ENCODE measurements around the gene HSPA14. TPM values are rescaled to one million over a fixed set of nuclear protein-coding genes. Genes with fewer than 3 reads are reported as not detected.
"Not testable (repeated sequence)": the region's sequence is repeated elsewhere in the genome, so short reads cannot be mapped to it uniquely, and the experiment has no call there.

The HSPA14 gene, protein sequence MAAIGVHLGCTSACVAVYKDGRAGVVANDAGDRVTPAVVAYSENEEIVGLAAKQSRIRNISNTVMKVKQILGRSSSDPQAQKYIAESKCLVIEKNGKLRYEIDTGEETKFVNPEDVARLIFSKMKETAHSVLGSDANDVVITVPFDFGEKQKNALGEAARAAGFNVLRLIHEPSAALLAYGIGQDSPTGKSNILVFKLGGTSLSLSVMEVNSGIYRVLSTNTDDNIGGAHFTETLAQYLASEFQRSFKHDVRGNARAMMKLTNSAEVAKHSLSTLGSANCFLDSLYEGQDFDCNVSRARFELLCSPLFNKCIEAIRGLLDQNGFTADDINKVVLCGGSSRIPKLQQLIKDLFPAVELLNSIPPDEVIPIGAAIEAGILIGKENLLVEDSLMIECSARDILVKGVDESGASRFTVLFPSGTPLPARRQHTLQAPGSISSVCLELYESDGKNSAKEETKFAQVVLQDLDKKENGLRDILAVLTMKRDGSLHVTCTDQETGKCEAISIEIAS
- 10 to 100 TPM; 45.9 to 50.5 TPM for total RNA-seq

DNA sequence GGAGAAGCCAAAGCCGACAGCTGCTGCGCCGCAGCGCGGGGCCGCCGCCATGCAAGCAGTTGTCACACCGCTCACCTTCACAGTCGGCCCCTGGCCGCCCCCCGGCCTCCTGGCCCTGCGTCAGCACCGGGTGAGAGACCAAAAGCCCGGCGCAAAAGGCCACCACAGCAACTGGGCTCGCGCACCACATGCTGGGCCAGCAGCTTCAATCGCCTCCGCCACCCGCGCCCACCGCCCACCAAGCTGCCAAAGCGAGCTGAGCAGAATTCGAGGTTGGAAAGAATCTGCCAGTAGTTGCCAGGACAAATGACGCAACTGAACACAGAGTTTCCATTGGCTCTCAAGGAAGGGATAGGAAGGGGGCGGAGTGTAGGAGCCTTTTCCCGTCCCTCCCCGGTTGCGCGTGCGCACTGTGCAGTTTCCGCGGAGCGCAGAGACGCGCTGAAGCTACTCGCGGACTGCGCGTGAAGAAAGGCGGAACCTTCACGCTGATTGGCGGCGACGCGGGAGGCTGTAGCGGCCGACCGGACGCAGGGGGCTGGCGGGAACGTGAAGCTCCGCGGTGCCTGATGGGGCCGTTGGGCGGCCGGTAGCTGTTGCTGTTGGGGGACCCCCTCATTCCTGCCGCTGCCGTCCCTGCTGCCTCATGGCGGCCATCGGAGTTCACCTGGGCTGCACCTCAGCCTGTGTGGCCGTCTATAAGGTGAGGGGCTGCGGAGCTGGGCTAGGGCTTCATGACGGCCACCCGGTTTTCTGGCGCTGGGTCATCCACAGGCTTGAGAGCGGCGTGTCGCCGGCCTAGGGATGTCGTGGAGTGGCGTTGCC, at the start of gene HSPA14, which contains the start of the genes CDNF and MSANTD7:
Gene HSPA14 (plus strand): TSS at position 550 of the 825 bp plus-strand sequence. CDS start 97 bp downstream, at position 647.
Gene CDNF (minus strand): TSS at position 281 of the 825 bp plus-strand sequence. CDS start 91 bp downstream, at position 190.
Gene MSANTD7 (plus strand): TSS at position 550 of the 825 bp plus-strand sequence. CDS start 3,979 bp downstream, outside the sequence.
- Mint-ChIP-seq H3K4me1 (peaks cover 17% of the 10 kb centered on the region), H3K9me3 (no peaks in the 10 kb centered on the region), H3K4me3 (peak within 1 kb of the TSS; percentile 91), H3K36me3 (peaks cover 15% of the 10 kb centered on the region), H3K27ac (peak within 1 kb of the TSS; percentile 97), H3K27me3 (no peaks in the 10 kb centered on the region)
- peak; percentile 99 for DNase-seq

DNA sequence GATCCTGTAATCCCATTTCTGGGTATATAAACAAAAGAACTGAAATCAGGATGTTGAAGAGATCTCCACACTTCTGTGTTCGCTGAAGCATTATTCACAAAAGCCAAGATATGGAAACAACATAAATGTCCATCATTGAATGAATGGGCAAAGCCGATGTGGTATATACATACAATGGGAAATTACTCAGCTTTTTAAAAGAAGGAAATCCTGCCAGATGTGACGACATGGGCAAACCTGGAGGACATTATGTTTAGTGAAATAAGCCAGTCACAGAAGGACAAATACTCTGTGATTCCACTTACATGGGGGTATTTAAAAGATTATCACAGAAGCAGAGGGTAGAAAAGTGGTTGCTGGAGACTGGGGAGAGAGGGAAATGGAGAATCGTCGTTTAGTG, 39.5 kb upstream of the HSPA14 start:
- Mint-ChIP-seq H3K36me3 (no peaks in the 10 kb centered on the region), H3K4me1 (no peaks in the 10 kb centered on the region), H3K27ac (no peak overlapping the region), H3K9me3 (no peaks in the 10 kb centered on the region), H3K27me3 (no peaks in the 10 kb centered on the region), H3K4me3 (no peak overlapping the region)
- DNase-seq = no peak

- DNase-seq = no peak
- Mint-ChIP-seq H3K4me1 (no peaks in the 10 kb centered on the region), H3K27me3 (no peaks in the 10 kb centered on the region), H3K27ac (no peak overlapping the region), H3K36me3 (no peaks in the 10 kb centered on the region), H3K9me3 (no peaks in the 10 kb centered on the region), H3K4me3 (no peak overlapping the region)
Measured at GRCh38 chr10:14800397-14800796, 37.7 kb upstream of the HSPA14 start.

GRCh38 chr10:14801723-14802122, 36.4 kb upstream of the HSPA14 start:
- H3K4me3 Mint-ChIP-seq = no peak overlapping the region
- no peak overlapping the region for H3K27ac Mint-ChIP-seq
- no peaks in the 10 kb centered on the region for H3K9me3 Mint-ChIP-seq
- no peaks in the 10 kb centered on the region for H3K27me3 Mint-ChIP-seq
- H3K4me1 Mint-ChIP-seq = no peaks in the 10 kb centered on the region
- no peaks in the 10 kb centered on the region for H3K36me3 Mint-ChIP-seq
- no peak for DNase-seq

DNA sequence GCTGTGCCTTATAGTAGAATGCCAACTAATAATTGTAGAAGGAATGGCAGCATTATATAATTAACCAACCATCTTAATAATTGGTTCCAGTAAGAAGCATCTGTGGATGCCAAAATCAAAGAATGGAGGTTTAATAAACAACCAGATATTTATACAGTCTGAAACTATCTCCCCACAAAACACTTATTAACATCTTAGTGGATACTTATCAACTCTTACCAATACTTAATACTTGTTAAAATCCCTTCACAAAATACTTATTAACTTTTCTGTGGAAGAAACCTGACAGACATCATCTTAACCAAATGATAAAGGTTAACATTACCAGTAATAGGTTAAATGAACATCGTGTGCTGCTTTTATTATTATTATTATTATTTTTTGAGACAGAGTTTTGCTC, 34.3 kb upstream of the HSPA14 start:
- H3K36me3 Mint-ChIP-seq = no peaks in the 10 kb centered on the region
- H3K9me3 Mint-ChIP-seq = no peaks in the 10 kb centered on the region
- DNase-seq = no peak
- H3K27me3 Mint-ChIP-seq = no peaks in the 10 kb centered on the region
- no peaks in the 10 kb centered on the region for H3K4me1 Mint-ChIP-seq
- no peak overlapping the region for H3K4me3 Mint-ChIP-seq
- H3K27ac Mint-ChIP-seq = no peak overlapping the region

GRCh38 chr10:14806318-14806717, 31.8 kb upstream of the HSPA14 start:
- peaks cover 5% of the 10 kb centered on the region for H3K4me1 Mint-ChIP-seq
- no peaks in the 10 kb centered on the region for H3K9me3 Mint-ChIP-seq
- no peaks in the 10 kb centered on the region for H3K27me3 Mint-ChIP-seq
- no peak overlapping the region for H3K4me3 Mint-ChIP-seq
- no peak for DNase-seq
- no peaks in the 10 kb centered on the region for H3K36me3 Mint-ChIP-seq
- H3K27ac Mint-ChIP-seq = no peak overlapping the region

DNA sequence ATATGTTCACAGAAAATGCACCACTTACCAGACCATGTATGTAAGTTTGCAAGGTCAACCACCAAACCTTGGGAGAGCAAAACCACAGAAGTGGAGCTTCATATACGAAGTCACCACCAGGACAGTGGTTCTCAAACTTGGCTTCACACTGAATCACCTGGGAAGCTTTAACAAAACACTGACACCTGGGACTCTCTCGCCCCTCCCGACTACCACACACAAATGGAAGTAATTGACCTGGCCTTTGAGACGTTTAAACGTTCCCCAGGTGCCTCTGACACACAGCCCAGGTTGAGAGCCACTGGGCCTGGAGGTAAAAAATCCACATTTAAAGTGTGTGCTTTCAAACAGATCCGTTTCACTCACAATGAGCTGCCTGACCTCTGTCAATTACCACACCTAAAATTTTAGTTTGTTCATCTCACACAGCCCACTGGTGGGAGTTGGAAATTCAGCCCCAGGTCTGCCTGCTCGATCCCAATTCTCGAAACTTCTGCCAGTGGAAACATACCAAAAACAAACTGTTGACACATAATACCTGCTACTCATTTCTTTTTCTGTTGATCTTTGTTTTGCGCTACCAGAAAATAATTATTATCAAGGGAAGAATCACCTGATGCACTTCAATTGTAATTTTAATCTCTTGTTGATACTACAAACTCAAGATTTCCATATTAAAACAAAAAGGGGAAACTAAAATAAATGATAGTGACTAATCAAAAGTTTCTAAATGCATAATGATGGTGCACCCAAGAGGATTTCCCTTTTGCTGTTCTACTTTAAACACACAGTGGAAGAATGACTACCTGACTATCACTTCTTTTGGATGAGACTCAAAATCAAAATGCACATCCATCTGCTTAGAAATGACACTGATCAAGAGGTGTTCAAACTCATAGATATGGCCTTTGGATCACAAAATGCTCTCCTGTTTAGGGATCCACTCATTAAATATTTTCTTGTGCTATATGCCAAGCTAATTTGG, 26.8 kb upstream of the HSPA14 start:
- H3K9me3 Mint-ChIP-seq = no peaks in the 10 kb centered on the region
- no peak overlapping the region for H3K4me3 Mint-ChIP-seq
- peaks cover 24% of the 10 kb centered on the region for H3K4me1 Mint-ChIP-seq
- no peak for DNase-seq
- peak overlapping the region; percentile 3 for H3K27ac Mint-ChIP-seq
- H3K36me3 Mint-ChIP-seq = no peaks in the 10 kb centered on the region
- no peaks in the 10 kb centered on the region for H3K27me3 Mint-ChIP-seq

DNA sequence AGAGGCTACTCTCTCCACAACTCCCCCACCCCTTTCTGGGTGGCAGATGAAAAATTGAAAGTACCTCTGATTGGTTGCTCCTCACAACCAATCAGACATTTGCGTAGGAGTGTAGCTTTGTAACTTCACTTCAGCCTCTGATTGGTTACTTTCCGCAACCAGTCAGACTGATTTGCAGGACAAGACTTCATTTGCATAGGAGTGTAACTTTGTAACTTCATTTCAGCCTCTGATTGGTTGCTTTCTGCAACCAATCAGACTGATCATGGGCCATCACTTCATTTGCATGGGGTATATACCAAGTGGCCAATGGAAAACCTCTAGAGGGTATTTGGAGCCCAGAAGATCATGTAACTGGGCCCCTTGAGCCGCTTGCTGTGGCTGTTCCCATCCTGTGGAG, 25.8 kb upstream of the HSPA14 start:
- Mint-ChIP-seq H3K27ac (no peak overlapping the region), H3K27me3 (no peaks in the 10 kb centered on the region), H3K4me1 (peaks cover 24% of the 10 kb centered on the region), H3K9me3 (no peaks in the 10 kb centered on the region), H3K36me3 (no peaks in the 10 kb centered on the region), H3K4me3 (no peak overlapping the region)
- no peak for DNase-seq

- Mint-ChIP-seq H3K4me1 (peaks cover 24% of the 10 kb centered on the region), H3K9me3 (no peaks in the 10 kb centered on the region), H3K36me3 (no peaks in the 10 kb centered on the region), H3K27me3 (no peaks in the 10 kb centered on the region), H3K4me3 (no peak overlapping the region), H3K27ac (no peak overlapping the region)
- no peak for DNase-seq
Measured at GRCh38 chr10:14815681-14816080, 22.4 kb upstream of the HSPA14 start.

DNA sequence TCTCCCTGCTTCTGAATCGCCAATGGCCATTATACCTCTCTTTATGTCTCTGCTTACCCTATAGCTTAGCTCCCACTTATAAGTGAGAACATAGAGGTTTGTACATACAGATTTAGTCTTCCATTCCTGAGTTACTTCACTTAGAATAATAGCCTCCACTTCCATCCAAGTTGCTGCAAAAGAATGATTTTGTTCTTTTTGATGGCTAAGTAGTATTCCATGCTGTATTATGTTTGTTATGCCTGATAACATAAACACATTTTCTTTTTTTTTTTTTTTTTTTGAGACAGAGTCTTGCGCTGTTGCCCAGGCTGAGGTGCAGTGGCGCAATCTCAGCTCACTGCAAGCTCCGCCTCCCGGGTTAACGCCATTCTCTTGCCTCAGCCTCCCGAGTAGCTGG, 21.4 kb upstream of the HSPA14 start:
- H3K4me1 Mint-ChIP-seq = peaks cover 18% of the 10 kb centered on the region
- not testable (repeated sequence) for DNase-seq, H3K4me3 Mint-ChIP-seq, H3K36me3 Mint-ChIP-seq, H3K27me3 Mint-ChIP-seq, H3K27ac Mint-ChIP-seq, H3K9me3 Mint-ChIP-seq

DNA sequence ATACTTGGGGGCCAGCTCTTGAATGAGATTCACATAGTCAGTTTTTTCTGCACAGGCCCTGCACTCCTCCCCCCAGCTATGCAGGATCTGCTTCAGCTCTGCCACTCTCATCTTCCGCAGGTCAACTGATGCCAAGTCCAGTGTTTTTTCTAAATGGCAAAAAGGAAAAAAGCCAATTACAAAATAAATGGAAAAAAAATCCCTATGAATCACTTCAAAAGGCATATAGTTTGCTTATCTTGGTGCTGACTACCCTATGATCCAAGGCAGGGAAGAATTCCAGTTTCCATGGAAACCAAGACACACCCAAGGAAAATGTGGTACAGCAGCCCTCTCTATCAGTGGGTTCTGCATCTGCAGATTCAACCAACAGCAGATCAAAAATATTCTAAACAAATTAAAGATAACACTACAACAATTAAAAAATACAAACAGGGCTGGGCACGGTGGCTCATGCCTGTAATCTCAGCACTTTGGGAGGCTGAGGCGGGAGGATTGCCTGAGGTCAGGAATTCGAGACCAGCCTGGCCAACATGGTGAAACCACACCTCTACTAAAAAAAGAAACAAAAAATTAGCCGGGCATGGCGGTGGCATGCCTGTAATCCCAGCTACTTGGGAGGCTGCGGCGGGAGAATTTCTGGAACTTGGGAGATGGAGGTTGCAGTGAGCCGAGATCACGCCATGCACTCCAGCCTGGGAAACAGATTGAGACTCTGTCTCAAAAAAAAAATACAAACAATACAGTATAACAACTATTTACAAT, 17.9 kb upstream of the HSPA14 start:
- H3K36me3 Mint-ChIP-seq = no peaks in the 10 kb centered on the region
- no peak overlapping the region for H3K27ac Mint-ChIP-seq
- H3K4me1 Mint-ChIP-seq = peaks cover 7% of the 10 kb centered on the region
- H3K9me3 Mint-ChIP-seq = no peaks in the 10 kb centered on the region
- no peak overlapping the region for H3K4me3 Mint-ChIP-seq
- DNase-seq = no peak
- H3K27me3 Mint-ChIP-seq = no peaks in the 10 kb centered on the region

GRCh38 chr10:14820775-14821154, 17.3 kb upstream of the HSPA14 start:
- no peak for DNase-seq
- no peak overlapping the region for H3K4me3 Mint-ChIP-seq
- no peaks in the 10 kb centered on the region for H3K27me3 Mint-ChIP-seq
- H3K4me1 Mint-ChIP-seq = peaks cover 7% of the 10 kb centered on the region
- no peaks in the 10 kb centered on the region for H3K36me3 Mint-ChIP-seq
- no peaks in the 10 kb centered on the region for H3K9me3 Mint-ChIP-seq
- H3K27ac Mint-ChIP-seq = no peak overlapping the region

DNA sequence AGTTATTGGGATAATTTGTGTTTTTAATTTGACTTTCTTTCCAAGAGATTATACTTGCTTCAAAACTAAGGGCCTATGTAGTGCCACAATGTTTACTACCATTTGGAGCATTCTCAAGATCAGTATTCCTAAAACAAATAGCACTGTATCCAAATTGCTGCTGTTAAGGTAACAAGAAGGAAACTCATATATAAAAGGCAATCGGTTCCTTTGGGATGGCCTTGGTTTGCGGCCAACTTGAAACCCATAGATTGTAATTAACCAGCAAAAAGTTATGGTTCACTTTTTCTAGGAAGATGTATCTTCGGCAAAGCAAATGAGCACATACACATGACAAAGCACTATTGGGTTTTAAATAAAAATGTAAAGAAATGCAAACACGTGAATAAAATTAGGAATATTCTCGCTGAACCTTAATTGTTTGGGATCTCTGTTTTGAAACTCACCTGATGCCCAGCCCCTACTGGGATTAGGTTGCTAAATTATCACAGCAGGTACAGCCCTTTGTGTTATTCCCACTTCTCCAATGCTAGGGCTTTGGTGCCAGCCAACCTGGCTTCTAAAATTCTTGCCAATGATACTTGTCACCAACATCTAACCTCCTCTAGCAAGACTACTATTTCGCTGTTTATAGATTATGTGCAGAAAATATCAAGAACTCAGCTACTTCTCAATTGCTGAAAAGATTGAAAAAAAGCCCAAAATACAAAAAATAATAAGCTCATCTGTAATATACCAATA, 16.3 kb upstream of the HSPA14 start:
- Mint-ChIP-seq H3K4me3 (no peak overlapping the region), H3K36me3 (no peaks in the 10 kb centered on the region), H3K9me3 (no peaks in the 10 kb centered on the region), H3K27ac (no peak overlapping the region), H3K27me3 (no peaks in the 10 kb centered on the region), H3K4me1 (peaks cover 7% of the 10 kb centered on the region)
- DNase-seq = no peak

Measured in activated naive CD8-positive, alpha-beta T cell treated with anti-CD3 and anti-CD28 coated beads for 36 hours (primary cell).